Ascending aorta (tissue), 2 donors: Measurements from ENCODE around the gene CERS4. TPM values are rescaled to one million over a fixed set of nuclear protein-coding genes. Genes with fewer than 3 reads are reported as not detected.
A peak's percentile ranks its signal among the peaks of the same experiment; 100 is the strongest.

ENCODE experiments used
- DNase-seq, 2 donors: peaks; one replicate each; pipeline ENCODE4 v3.0.0-alpha.2; 2019; ENCODE audit warnings: low spot score in 2 of 2
- H3K27ac ChIP-seq, 2 donors: fragments of 200-600 bp; sonication (generic); one replicate each; pipeline ENCODE4 v1.5.1; 2016 to 2017; ENCODE audit warnings: mild to moderate bottlenecking in 1 of 2
- H3K27me3 ChIP-seq: fragments of 200-600 bp; sonication (generic); one replicate; pipeline ENCODE4 v1.5.1; 2017
- H3K36me3 ChIP-seq, 2 donors: fragments of 200-600 bp; sonication (generic); one replicate each; pipeline ENCODE4 v1.5.1; 2016
- H3K4me1 ChIP-seq, 2 donors: fragments of 200-600 bp; sonication (generic); one replicate each; pipeline ENCODE4 v1.5.1; 2016 to 2017; ENCODE audit warnings: mild to moderate bottlenecking in 1 of 2
- H3K4me3 ChIP-seq, 2 donors: fragments of 200-600 bp; sonication (generic); one replicate each; pipeline ENCODE4 v1.5.1; 2016 to 2017; ENCODE audit warnings: mild to moderate bottlenecking in 1 of 2
- H3K9me3 ChIP-seq, 2 donors: fragments of 200-600 bp; sonication (generic); one replicate each; pipeline ENCODE4 v1.5.1; 2016
- CTCF ChIP-seq, 3 experiments: fragments of 200-600 bp in 2 of 3; fragments of 450-650 bp in 1 of 3; sonication (generic) in 2 of 3; IDR thresholded peaks; one replicate each; pipeline ENCODE4 v1.5.1; 2016 to 2019; ENCODE audit warnings: antibody characterized with exemption in 3 of 3, mild to moderate bottlenecking in 1 of 3, moderate library complexity in 1 of 3
- intact Hi-C: fragments of 100-400 bp; cut with DNase I; formaldehyde crosslinking; loops from one replicate; pipeline ENCODE4 v1.15.1; 2023
- total RNA-seq: library from RNA; depleted of rRNA; stranded (reverse); fragments of >200 nt; gene quantifications from one replicate; pipeline ENCODE4 v1.1.0, GENCODE V29; 2016

The CERS4 gene
- total RNA-seq, 1 donor from 2014 or later: 20.2 TPM

GRCh38 chr19:8307400-8307964 is 98.3 kb downstream of the CERS4 start:
- H3K36me3 ChIP-seq: peaks cover 18 to 25% of the 10 kb centered on the region in 2 donors
- no peaks in the 10 kb centered on the region for H3K9me3 ChIP-seq
- intact Hi-C loops: loop anchor here (5.0 kb wide), 1 partner anchor 680 kb away; the partner anchor contains the start of genes PET100 and XAB2
- no peaks in the 10 kb centered on the region for H3K27me3 ChIP-seq
- no peak for TF ChIP-seq CTCF (IDR thresholded peaks at IDR 0.05)
- peaks cover 4 to 11% of the 10 kb centered on the region in 2 donors for H3K4me1 ChIP-seq
- H3K27ac ChIP-seq: peak overlapping the region; percentile 50 to 59
- H3K4me3 ChIP-seq: peak overlapping the region; percentile 58 to 72
- DNase-seq: peak in 1 of 2 donors; percentile 59

GRCh38 chr19:8307965-8308866 is 99.0 kb downstream of the CERS4 start, which contains the start of gene CD320:
Gene CD320, minus strand, starts transcription at chr19:8308358. Its CDS starts 68 bp downstream, at chr19:8308290.
- Histone ChIP-seq H3K27ac (peak within 1 kb of the TSS; percentile 50 to 59), H3K9me3 (no peaks in the 10 kb centered on the region), H3K4me1 (peaks cover 4 to 11% of the 10 kb centered on the region in 2 donors), H3K36me3 (peaks cover 23 to 28% of the 10 kb centered on the region in 2 donors), H3K27me3 (no peaks in the 10 kb centered on the region), H3K4me3 (peak within 1 kb of the TSS; percentile 58 to 72)
- DNase-seq: peak; percentile 33 to 94
- no peak for TF ChIP-seq CTCF (IDR thresholded peaks at IDR 0.05)
- intact Hi-C loops: loop anchor here (1.0 to 5.0 kb wide), 2 partner anchors 13 to 681 kb away; partner anchors contain the start of genes NDUFA7, PET100, RPS28 and XAB2

DNA sequence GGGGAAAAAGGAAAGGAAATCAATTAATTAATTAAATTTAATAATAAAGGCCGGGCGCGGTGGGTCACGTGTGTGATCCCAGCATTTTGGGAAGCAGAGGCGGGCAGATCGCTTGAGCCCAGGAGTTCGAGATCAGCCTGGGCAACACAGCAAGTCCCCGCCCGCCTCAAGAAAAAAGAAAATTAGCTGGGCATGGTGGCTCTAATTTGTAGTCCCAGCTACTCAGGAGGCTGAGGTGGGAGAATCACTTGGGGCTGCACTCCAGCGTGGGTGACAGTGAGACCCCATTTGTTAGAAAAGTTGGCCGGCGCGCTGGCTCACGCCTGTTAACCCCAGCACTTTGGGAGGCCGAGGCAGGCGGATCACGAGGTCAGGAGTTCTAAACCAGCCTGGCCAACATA is 99.7 kb downstream of the CERS4 start:
- peak overlapping the region; percentile 58 to 72 for H3K4me3 ChIP-seq
- peaks cover 23 to 35% of the 10 kb centered on the region in 2 donors for H3K36me3 ChIP-seq
- H3K9me3 ChIP-seq: no peaks in the 10 kb centered on the region
- H3K27me3 ChIP-seq: no peaks in the 10 kb centered on the region
- H3K4me1 ChIP-seq: peaks cover 4 to 11% of the 10 kb centered on the region in 2 donors
- DNase-seq: peak in 1 of 2 donors; percentile 59
- TF ChIP-seq CTCF (IDR thresholded peaks at IDR 0.05): no peak
- intact Hi-C loops: loop anchor here (1.0 to 5.0 kb wide), 2 partner anchors 12 to 682 kb away; partner anchors contain the start of genes NDUFA7, PET100, RPS28 and XAB2
- no peak overlapping the region for H3K27ac ChIP-seq

DNA sequence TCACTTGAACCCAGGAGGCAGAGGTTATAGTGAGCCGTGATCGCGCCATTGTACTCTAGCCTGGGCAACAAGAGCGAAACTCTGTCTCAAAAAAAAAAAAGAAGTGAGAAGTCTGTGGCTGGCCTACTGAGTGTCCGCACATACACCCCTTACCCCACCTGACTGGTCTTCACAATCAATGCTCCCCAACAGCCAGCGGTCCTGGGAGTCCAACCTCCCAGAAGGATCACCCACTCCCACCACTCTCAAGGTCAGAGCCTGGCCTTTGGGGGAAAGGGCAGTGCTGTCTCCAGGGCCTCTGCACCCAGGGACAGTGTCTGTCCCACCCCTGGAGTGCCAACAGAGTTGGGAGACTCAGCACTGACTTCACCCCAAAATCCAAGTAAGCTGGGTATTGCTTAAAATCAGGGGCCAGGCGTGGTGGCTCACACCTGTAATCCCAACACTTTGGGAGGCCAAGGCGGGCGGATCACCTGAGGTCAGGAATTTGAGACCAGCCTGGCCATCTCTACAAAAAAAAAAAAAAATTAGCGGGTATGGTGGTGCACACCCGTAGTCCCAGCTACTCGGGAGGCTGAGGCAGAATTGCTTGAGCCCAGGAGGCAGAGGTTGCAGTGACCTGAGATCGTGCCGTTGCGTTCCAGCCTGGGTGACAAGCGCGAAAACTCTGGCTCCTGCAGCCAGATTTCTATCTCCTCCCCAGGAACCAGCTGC is 101.3 kb downstream of the CERS4 start:
- peak in 1 of 2 donors; percentile 42 for DNase-seq
- Histone ChIP-seq H3K4me3 (no peak overlapping the region), H3K4me1 (peaks cover 4 to 11% of the 10 kb centered on the region in 2 donors), H3K27me3 (no peaks in the 10 kb centered on the region), H3K9me3 (no peaks in the 10 kb centered on the region), H3K27ac (no peak overlapping the region), H3K36me3 (peaks cover 35 to 51% of the 10 kb centered on the region in 2 donors)
- intact Hi-C loops: no loop called here
- TF ChIP-seq CTCF (IDR thresholded peaks at IDR 0.05): no peak
